GM21360 (cell line): ENCODE data around the gene PSTPIP1.

Experiments
- ATAC-seq: cut with Tn5 transposase; IDR thresholded peaks from one replicate; pipeline ENCODE4 v1.9.1; 2021; ENCODE audit warnings: mild to moderate bottlenecking, moderate library complexity; ENCODE audit not compliant: unreplicated experiment

The PSTPIP1 gene

GRCh38 chr15:77029166-77030047 is 34.5 kb downstream of the PSTPIP1 start:
- no peak for ATAC-seq

DNA sequence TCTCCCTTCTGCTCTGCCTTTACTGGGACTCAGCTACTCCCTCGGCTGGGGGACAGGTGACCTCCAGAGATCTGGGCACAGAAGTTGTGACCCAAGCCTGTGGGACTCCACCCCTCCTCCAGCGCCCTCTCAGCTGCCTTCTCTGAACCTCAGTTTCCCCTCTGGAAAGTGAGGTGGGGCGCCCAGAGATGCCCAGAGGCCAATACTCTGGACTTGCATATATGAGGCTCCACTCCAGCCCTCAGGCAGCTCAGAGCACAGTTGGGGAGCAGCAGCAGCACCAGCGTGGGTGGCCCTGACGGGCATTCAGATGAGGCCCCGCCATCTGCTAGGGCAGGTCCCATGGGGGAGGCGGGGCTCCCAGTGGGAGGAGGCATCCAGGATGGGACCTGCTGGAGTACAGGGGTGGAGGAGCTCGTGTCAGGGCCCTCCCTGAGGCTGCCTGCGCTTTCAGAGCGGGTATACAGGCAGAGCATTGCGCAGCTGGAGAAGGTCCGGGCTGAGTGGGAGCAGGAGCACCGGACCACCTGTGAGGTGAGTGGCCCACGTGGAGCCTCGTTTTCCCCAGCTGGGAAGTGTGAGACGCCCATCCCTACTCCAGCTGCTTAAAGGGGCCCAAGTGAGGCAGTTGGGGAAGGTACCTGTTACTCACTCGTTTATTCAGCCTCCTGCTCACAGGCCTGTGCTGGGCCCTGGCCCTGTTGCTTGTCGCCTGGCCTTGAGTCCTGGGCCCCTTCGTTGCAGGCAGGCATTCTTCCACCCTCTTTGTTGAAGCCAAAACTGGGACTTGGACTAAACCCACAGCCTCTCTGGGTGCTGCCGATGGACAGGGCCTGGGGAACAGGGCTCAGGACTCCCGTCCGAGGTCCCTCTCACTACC is 35.4 kb downstream of the PSTPIP1 start:
- no peak for ATAC-seq

- no peak for ATAC-seq
Observed at GRCh38 chr15:77030928-77031375, 36.0 kb downstream of the PSTPIP1 start.

- no peak for ATAC-seq
Observed at GRCh38 chr15:77031376-77032050, 36.6 kb downstream of the PSTPIP1 start.

DNA sequence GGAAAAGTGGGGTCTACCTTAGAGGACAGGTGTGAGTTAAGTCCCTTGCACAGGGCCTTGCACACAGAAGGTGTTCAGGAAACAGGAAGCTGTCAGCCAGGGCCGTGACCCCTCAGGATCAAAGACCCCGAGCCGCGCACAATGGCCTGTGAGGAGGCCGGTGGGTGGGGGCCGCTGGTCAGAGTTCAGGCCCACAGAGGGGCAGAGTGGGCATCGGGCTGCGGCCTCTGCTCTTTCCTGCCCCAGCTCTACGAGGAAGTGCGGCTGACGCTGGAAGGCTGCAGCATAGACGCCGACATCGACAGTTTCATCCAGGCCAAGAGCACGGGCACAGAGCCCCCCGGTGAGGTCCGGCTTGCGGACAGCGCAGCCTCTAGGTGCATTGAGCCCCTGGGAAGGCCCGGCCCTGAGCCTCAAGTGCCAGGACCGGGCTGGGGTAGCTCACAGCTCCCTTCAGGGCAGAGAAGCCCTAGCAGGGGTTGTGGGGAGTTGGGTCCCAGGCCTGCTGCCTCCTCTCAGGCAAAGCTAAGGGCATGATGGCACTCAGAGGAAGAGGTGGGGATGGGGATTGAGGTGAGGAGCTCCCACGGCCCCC is 37.2 kb downstream of the PSTPIP1 start:
- no peak for ATAC-seq

- no peak for ATAC-seq
Observed at GRCh38 chr15:77032647-77033416, 37.9 kb downstream of the PSTPIP1 start.

DNA sequence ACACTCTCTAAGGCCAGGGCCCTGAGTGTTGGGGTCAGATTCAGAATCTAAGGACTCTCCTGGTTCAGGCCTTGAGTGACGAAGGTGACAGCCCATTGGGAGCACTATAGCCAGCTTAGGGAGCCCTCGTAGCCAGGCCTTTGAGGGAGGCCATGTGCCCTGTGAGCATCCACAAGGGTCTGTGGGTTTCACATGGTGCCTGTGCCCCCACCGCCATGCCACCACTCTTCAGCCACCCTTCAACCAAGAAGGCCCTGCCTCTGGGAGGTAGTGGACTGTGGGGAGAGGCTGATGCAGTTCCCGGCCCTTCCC is 38.4 kb downstream of the PSTPIP1 start:
- ATAC-seq, result no peak

DNA sequence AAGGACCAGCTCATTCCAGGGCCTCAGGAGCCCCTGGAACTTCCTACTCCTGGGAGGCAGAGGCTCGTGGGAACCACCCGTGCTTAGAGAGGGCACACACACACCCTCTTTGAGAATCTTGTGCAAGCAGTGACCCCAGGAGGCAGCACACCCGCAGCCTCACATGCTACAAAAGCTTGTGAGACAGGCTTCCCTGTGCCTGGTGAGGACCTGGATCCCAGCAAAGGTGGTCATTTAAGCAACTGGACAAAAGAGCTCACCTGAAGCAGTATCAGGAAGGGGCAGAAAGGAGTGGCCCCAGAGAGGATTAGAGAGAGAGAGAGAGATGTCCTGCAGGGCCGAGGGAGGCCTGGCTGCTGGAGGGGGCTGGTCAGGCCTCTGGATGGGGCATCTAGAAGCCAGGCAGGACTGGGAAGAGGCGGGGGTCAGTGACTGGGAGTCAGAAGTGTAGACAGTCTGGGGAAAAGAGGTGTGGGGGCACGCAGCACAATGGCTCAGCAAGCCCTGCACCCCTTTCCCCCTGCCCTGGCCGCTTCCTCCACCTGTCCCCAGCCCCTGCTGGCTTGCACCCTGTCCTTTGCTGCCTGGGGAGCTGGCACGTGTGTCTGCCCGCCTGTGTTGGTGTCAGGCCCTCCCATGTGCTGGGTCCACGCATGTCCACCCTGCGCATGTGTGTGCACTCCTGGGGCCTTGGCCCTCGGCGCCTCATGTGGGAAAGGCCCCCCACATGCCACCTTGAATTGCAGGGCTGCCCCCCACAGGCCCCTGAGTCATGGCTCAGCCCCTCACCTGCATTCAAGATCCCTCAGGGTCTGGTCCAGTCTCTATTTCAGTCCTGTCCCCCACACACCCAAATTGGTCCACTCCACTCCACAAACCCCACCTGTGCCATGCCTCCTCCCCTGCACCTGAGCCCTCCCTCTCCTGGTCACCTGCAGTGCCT is 39.1 kb downstream of the PSTPIP1 start:
- ATAC-seq, result no peak

GRCh38 chr15:77034695-77035489 is 40.0 kb downstream of the PSTPIP1 start:
- ATAC-seq, result no peak

GRCh38 chr15:77035584-77035983 is 40.7 kb downstream of the PSTPIP1 start:
- ATAC-seq, result no peak

DNA sequence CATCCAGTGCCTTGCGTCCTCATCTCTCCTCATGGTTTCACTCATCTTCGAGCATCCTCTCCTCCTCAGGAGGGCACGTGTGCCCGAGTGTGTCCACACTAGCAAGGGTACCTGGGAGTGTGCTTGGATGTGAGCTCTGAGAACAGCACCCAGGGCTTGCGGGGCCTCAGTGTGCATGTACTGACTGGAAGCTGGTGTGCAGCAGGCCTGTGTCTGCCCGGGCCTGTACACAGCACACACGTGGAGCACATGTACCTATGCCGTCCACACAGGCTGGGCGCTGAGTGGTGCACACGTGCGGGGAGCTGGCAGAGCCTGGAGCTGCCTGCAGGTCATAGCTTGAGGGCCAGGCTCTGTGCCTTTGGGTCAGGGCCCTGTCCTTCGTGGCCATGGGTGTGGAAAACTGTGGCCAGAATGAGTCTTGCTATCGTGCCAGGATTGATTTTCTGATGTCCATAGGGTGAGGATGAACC is 41.1 kb downstream of the PSTPIP1 start:
- ATAC-seq, result no peak

DNA sequence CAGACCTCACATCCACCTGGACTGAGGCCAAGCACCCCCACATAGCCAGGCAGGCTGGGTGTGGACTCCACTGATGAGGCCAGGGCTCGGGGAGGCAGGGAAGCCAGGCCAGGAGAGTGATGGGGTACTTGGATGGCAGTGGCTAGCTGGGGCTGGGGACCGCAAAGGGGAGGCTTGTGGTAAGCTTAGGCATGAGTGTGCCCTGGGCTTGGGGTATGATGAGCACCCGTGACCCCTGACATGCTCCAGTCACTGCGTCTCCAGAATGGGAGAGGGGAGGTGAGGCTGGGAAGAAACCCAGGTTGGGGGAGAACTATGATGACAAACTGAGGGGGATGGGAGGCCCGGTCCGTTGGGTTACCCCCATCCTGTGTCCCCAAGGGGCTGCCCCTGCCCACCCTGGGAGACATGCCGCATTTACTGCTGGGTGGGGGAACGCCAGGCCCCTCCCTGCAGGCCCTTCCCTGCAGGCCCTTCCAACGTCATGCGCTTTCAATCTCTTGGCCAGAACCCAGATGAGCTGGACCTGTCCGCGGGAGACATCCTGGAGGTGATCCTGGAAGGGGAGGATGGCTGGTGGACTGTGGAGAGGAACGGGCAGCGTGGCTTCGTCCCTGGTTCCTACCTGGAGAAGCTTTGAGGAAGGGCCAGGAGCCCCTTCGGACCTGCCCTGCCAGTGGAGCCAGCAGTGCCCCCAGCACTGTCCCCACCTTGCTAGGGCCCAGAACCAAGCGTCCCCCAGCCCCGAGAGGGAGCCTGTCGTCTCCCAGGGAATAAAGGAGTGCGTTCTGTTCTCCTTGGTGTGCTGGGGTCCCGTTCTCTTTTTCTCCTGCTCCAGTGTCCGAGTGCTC is 41.8 kb downstream of the PSTPIP1 start:
- no peak for ATAC-seq

- ATAC-seq, result no peak
Observed at GRCh38 chr15:77037388-77038209, 42.7 kb downstream of the PSTPIP1 start.

GRCh38 chr15:77038312-77039216 is 43.6 kb downstream of the PSTPIP1 start:
- no peak for ATAC-seq

- no peak for ATAC-seq
Observed at GRCh38 chr15:77039217-77039533, 44.2 kb downstream of the PSTPIP1 start.

GRCh38 chr15:77039848-77040247 is 44.9 kb downstream of the PSTPIP1 start:
- ATAC-seq, result no peak
